ENCODE results near the gene PTPRZ1. TPM values are rescaled to one million over a fixed set of nuclear protein-coding genes. Genes with fewer than 3 reads are reported as not detected.

PTPRZ1 gene
- total and polyA plus RNA-seq, 2 of the 4 experiments (the other 2 are of a cell fraction), result not detected

DNA sequence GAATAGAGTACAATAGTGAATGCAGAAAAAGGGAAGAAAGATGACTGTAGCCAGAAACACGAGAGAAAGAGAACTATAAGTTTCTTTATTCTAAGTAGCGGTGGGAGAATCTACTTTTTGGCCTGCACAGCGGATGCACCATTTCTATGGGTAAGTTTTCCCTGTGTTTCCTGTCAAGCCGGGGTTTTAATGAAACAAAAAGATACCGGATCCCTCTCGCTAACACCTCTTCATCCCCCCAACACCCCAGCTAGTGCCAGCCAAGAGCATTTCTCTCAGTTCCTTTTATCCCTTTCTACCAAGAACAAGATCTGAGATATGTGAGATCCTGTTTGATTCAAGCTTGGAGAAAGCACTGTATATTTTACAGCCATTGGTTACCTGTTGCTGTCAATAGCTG is 14.7 kb downstream of the PTPRZ1 start:
- H3K18ac ChIP-seq (ENCODE audit: low read depth, low read length), result no peak overlapping the region
- in situ Hi-C loops (cut with MboI; ENCODE audit: low sequenced_read_pairs) (no loop called here), intact Hi-C loops (cut with micrococcal nuclease) (no loop called here), dilution Hi-C loops (cut with HindIII; ENCODE audit: low sequenced_read_pairs, unreplicated experiment) (no loop called here)
- H2AFZ ChIP-seq (replicated peaks; ENCODE audit: low read length, poor library complexity), result no peak overlapping the region
- H2BK20ac ChIP-seq (ENCODE audit: low read depth, low read length), result no peak overlapping the region
- H3K36me3 ChIP-seq (ENCODE audit: control insufficient read depth, insufficient read depth, low read length), result no peaks in the 10 kb centered on the region
- no peak overlapping the region for H2AK5ac ChIP-seq (ENCODE audit: low read depth, low read length)
- H3K9ac ChIP-seq (ENCODE audit: low read depth, low read length), result no peak overlapping the region
- no peak for ATAC-seq (ENCODE audit: low read depth)
- no peaks in the 10 kb centered on the region; the same call in 1 of the 2 replicates for H3K9me1 ChIP-seq (ENCODE audit: insufficient read depth, low read length)
- H3K23ac ChIP-seq (ENCODE audit: low read depth, low read length), result no peak overlapping the region
- BruUV-seq (replicated peaks), result no TSS peak
- H4K5ac ChIP-seq (ENCODE audit: low read depth, low read length), result no peak overlapping the region
- ChIA-PET CTCF (no interaction called here), POLR2A (ENCODE audit: unreplicated experiment) (no interaction called here)
- no peak overlapping the region for H3K27ac ChIP-seq (ENCODE audit: insufficient read depth, low read length)
- H4K8ac ChIP-seq (ENCODE audit: low read depth in 2 of 2, low read length in 2 of 2), result no peak overlapping the region
- WGBS, 2 experiments (ENCODE audit: extremely low coverage in 2 of 2, insufficient read length in 1 of 2), result no CpG with 5 or more reads among the region's 6 CpGs
- H3K4ac ChIP-seq (ENCODE audit: low read depth, low read length), result no peak overlapping the region
- TF ChIP-seq RFX5 (IDR thresholded peaks at IDR 0.05; ENCODE audit: low read depth, low read length) (no peak), FOS (IDR thresholded peaks at IDR 0.05; ENCODE audit: low read depth, low read length) (no peak), SMC3 (IDR thresholded peaks at IDR 0.05; ENCODE audit: low read depth, low read length) (no peak), NFE2L2 (IDR thresholded peaks at IDR 0.05; ENCODE audit: low read depth, low read length) (no peak), POLR2A (IDR thresholded peaks at IDR 0.05; ENCODE audit: low read depth, low read length) (no peak), CEBPB (IDR thresholded peaks at IDR 0.05; ENCODE audit: low read depth, low read length) (no peak), BHLHE40 (IDR thresholded peaks at IDR 0.05; ENCODE audit: low read depth, low read length) (no peak), MXI1 (IDR thresholded peaks at IDR 0.05; ENCODE audit: borderline replicate concordance, low read depth, low read length) (no peak), MAFK (IDR thresholded peaks at IDR 0.05; ENCODE audit: low read depth, low read length) (no peak), RCOR1 (IDR thresholded peaks at IDR 0.05; ENCODE audit: insufficient replicate concordance, low read length) (no peak), RAD21 (IDR thresholded peaks at IDR 0.05; ENCODE audit: low read length) (no peak)
- TF ChIP-seq, protein P1, sequence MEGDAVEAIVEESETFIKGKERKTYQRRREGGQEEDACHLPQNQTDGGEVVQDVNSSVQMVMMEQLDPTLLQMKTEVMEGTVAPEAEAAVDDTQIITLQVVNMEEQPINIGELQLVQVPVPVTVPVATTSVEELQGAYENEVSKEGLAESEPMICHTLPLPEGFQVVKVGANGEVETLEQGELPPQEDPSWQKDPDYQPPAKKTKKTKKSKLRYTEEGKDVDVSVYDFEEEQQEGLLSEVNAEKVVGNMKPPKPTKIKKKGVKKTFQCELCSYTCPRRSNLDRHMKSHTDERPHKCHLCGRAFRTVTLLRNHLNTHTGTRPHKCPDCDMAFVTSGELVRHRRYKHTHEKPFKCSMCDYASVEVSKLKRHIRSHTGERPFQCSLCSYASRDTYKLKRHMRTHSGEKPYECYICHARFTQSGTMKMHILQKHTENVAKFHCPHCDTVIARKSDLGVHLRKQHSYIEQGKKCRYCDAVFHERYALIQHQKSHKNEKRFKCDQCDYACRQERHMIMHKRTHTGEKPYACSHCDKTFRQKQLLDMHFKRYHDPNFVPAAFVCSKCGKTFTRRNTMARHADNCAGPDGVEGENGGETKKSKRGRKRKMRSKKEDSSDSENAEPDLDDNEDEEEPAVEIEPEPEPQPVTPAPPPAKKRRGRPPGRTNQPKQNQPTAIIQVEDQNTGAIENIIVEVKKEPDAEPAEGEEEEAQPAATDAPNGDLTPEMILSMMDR (conservative IDR thresholded peaks at IDR 0.05; ENCODE audit: low read depth, low read length), result no peak
- TF ChIP-seq, protein P2, sequence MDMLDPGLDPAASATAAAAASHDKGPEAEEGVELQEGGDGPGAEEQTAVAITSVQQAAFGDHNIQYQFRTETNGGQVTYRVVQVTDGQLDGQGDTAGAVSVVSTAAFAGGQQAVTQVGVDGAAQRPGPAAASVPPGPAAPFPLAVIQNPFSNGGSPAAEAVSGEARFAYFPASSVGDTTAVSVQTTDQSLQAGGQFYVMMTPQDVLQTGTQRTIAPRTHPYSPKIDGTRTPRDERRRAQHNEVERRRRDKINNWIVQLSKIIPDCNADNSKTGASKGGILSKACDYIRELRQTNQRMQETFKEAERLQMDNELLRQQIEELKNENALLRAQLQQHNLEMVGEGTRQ (IDR thresholded peaks at IDR 0.05; ENCODE audit: low read depth, low read length), result no peak
- TF ChIP-seq, protein P3, sequence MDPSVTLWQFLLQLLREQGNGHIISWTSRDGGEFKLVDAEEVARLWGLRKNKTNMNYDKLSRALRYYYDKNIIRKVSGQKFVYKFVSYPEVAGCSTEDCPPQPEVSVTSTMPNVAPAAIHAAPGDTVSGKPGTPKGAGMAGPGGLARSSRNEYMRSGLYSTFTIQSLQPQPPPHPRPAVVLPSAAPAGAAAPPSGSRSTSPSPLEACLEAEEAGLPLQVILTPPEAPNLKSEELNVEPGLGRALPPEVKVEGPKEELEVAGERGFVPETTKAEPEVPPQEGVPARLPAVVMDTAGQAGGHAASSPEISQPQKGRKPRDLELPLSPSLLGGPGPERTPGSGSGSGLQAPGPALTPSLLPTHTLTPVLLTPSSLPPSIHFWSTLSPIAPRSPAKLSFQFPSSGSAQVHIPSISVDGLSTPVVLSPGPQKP (IDR thresholded peaks at IDR 0.05; ENCODE audit: borderline replicate concordance, low read depth, low read length), result no peak
- no peaks in the 10 kb centered on the region for H4K20me1 ChIP-seq (ENCODE audit: insufficient read depth, low read length)
- no peak overlapping the region for H3K56ac ChIP-seq (ENCODE audit: extremely low read depth, insufficient read depth, low read length)
- H2BK5ac ChIP-seq (ENCODE audit: low read depth, low read length, poor library complexity, severe bottlenecking), result no peak overlapping the region
- H3K4me3 ChIP-seq (ENCODE audit: insufficient read depth, low read depth, low read length), result no peak overlapping the region
- H3K14ac ChIP-seq (replicated peaks; ENCODE audit: low read depth, low read length), result no peak overlapping the region
- no peaks in the 10 kb centered on the region for H3K79me1 ChIP-seq (ENCODE audit: low read depth in 1 of 2, low read length in 2 of 2)
- H3K4me2 ChIP-seq (ENCODE audit: low read depth, low read length), result no peak overlapping the region
- no peak overlapping the region for H2BK120ac ChIP-seq (ENCODE audit: low read depth, low read length)
- no peak overlapping the region for H2BK15ac ChIP-seq (ENCODE audit: low read depth, low read length)
- H3K27me3 ChIP-seq (ENCODE audit: control insufficient read depth, insufficient read depth, low read length), result no peaks in the 10 kb centered on the region; the same call in 1 of the 2 replicates
- no peak for DNase-seq
- no peak overlapping the region for H2AK9ac ChIP-seq (replicated peaks; ENCODE audit: low read depth, low read length, poor library complexity)
- H3K4me1 ChIP-seq (ENCODE audit: control insufficient read depth, insufficient read depth, low read length), result no peaks in the 10 kb centered on the region
- H4K91ac ChIP-seq (ENCODE audit: insufficient read depth, low read depth, low read length), result no peak overlapping the region
- no peaks in the 10 kb centered on the region for H3K9me3 ChIP-seq (ENCODE audit: control insufficient read depth, insufficient read depth, low read length)
